Cardiac fibroblast (primary cell): ENCODE results near the gene TBC1D1.
"Not testable (repeated sequence)": the region's sequence is repeated elsewhere in the genome, so short reads cannot be mapped to it uniquely, and the experiment has no call there.

ENCODE experiments used
- DNase-seq, 2 donors: peaks; one replicate each; pipeline versions ENCODE4 v3.0.0 to v3.0.0-alpha.2; 2010; ENCODE audit warnings: low read depth in 2 of 2
- H3K4me3 ChIP-seq, 2 donors: replicated peaks in 1 of 2; 1 replicate in 1 of 2; 2 replicates in 1 of 2; pipeline ENCODE4 v1.5.1; 2011; ENCODE audit warnings: low read depth in 2 of 2, low read length in 2 of 2, mild to moderate bottlenecking in 2 of 2, moderate library complexity in 1 of 2
- CTCF ChIP-seq: IDR thresholded peaks from one replicate; pipeline ENCODE4 v1.5.1; 2011; ENCODE audit warnings: low read depth, mild to moderate bottlenecking, low read length, inconsistent platforms

Gene TBC1D1

GRCh38 chr4:37970702-37971101, 79.8 kb downstream of the TBC1D1 start:
- peak; percentile 68 for TF ChIP-seq CTCF
- peak; percentile 49 to 77 for DNase-seq
- H3K4me3 ChIP-seq, result no peak overlapping the region

GRCh38 chr4:37971202-37971601, 80.3 kb downstream of the TBC1D1 start:
- no peak overlapping the region for H3K4me3 ChIP-seq
- no peak for TF ChIP-seq CTCF
- DNase-seq, result no peak

GRCh38 chr4:37973441-37973840, 82.6 kb downstream of the TBC1D1 start:
- TF ChIP-seq CTCF, result no peak
- H3K4me3 ChIP-seq, result no peak overlapping the region
- DNase-seq, result peak in 1 of 2 donors; percentile 31

- not testable (repeated sequence) for H3K4me3 ChIP-seq, DNase-seq
These were observed 84.5 kb downstream of the TBC1D1 start for GRCh38 chr4:37975321-37975822.

GRCh38 chr4:37976507-37976906, 85.6 kb downstream of the TBC1D1 start:
- H3K4me3 ChIP-seq, result peak overlapping the region; percentile 49
- peak; percentile 12 to 16 for DNase-seq
- TF ChIP-seq CTCF, result no peak

- peak; percentile 59 to 84 for DNase-seq
- H3K4me3 ChIP-seq, result peak overlapping the region; percentile 59 to 67
- no peak for TF ChIP-seq CTCF
These were observed 86.1 kb downstream of the TBC1D1 start for GRCh38 chr4:37976991-37977470.

- TF ChIP-seq CTCF, result peak; percentile 63
- peak; percentile 72 to 82 for DNase-seq
- H3K4me3 ChIP-seq, result peak overlapping the region; percentile 59 to 67
These were observed 86.8 kb downstream of the TBC1D1 start for GRCh38 chr4:37977471-37978247.
